ENCODE data around the gene TERT. TPM values are rescaled to one million over a fixed set of nuclear protein-coding genes. Genes with fewer than 3 reads are reported as not detected.

TERT gene
- total and polyA plus RNA-seq, 2 experiments from 2014 or later: not detected

DNA sequence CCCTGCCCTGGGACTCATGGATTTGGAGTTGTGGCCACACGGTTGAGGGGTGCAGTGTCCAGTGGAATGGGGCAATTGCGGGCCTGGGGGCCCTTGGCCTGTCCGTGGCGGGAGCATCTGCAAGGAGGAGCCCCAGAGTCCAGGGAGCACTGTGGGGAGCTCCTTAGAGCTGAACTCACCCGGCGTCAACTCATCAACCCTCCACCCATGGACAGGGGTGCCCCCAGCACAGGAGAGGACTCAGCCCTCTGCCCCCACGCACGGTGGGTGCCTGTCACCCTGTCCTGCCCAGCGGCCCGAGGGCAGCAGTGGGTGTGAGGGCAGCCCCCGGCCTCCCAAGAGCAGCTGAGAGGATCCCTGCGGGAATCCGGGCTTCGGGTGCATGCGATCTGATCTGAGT lies 70.2 kb downstream of the TERT start:
- 42 to 56% methylated on average over 13 to 15 of the region's 15 CpGs for WGBS, 2 experiments (ENCODE audit: low coverage in 1 of 2, low lambda C conversion rate in 2 of 2, missing lambda C conversion rate in 2 of 2)
- Histone ChIP-seq H3K9ac (no peak overlapping the region), H3K4me2 (ENCODE audit: unreplicated experiment) (no peak overlapping the region), H3K27ac (no peak overlapping the region), H3K9me3 (ENCODE audit: low read depth) (no peaks in the 10 kb centered on the region), H2AFZ (no peak overlapping the region), H3K79me2 (ENCODE audit: insufficient read depth) (no peaks in the 10 kb centered on the region), H3K9me2 (ENCODE audit: insufficient read depth) (no peaks in the 10 kb centered on the region), H3K4me3 (no peak overlapping the region), H3K4me1 (ENCODE audit: insufficient read depth) (no peaks in the 10 kb centered on the region), H3K27me3 (replicated peaks; ENCODE audit: insufficient read depth) (peaks cover 15% of the 10 kb centered on the region; the same call in 1 of the 2 replicates), H4K20me1 (ENCODE audit: insufficient read depth) (no peaks in the 10 kb centered on the region), H3K36me3 (ENCODE audit: low read depth) (no peaks in the 10 kb centered on the region), H3F3A (ENCODE audit: insufficient read depth) (no peaks in the 10 kb centered on the region)
- TF ChIP-seq EZH2 (IDR thresholded peaks at IDR 0.05; ENCODE audit: insufficient read depth, poor library complexity, severe bottlenecking) (no peak), EZH2phosphoT487 (IDR thresholded peaks at IDR 0.05; ENCODE audit: insufficient read depth, low read depth) (no peak)
- in situ Hi-C loops (cut with MboI): no loop called here
- DNase-seq: no peak

DNA sequence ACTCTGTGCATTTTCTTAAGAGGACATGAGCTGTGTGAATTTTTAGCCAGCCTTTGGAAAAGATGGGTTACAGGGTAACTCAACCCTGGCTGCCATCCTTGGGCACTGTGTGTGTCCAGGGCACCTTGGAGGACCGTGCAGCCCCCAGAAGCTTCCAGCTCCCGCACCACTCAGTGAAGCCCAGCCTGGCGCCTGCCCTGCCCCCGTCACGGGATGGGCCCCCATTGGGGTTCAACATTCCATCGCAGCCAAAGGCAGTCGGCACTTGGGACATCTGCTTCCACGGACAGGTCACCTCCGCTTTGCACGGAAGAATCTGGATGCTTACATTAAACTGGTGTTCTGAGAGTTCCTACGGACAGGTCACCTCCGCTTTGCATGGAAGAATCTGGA lies 71.6 kb downstream of the TERT start:
- H3K4me3 ChIP-seq: no peak overlapping the region
- H3K4me2 ChIP-seq (ENCODE audit: unreplicated experiment): no peak overlapping the region
- no peaks in the 10 kb centered on the region for H3K9me2 ChIP-seq (ENCODE audit: insufficient read depth)
- no peaks in the 10 kb centered on the region for H4K20me1 ChIP-seq (ENCODE audit: insufficient read depth)
- no peak overlapping the region for H2AFZ ChIP-seq
- no peak for DNase-seq
- H3K36me3 ChIP-seq (ENCODE audit: low read depth): no peaks in the 10 kb centered on the region
- no peak for TF ChIP-seq EZH2 (IDR thresholded peaks at IDR 0.05; ENCODE audit: insufficient read depth, poor library complexity, severe bottlenecking)
- TF ChIP-seq EZH2phosphoT487 (IDR thresholded peaks at IDR 0.05; ENCODE audit: insufficient read depth, low read depth): no peak
- no peaks in the 10 kb centered on the region for H3K9me3 ChIP-seq (ENCODE audit: low read depth)
- H3K79me2 ChIP-seq (ENCODE audit: insufficient read depth): no peaks in the 10 kb centered on the region
- no peak overlapping the region for H3K27ac ChIP-seq
- H3F3A ChIP-seq (ENCODE audit: insufficient read depth): no peaks in the 10 kb centered on the region
- no peak overlapping the region for H3K9ac ChIP-seq
- in situ Hi-C loops (cut with MboI): no loop called here
- H3K4me1 ChIP-seq (ENCODE audit: insufficient read depth): no peaks in the 10 kb centered on the region
- WGBS, 2 experiments (ENCODE audit: low coverage in 1 of 2, low lambda C conversion rate in 2 of 2, missing lambda C conversion rate in 2 of 2): 64% methylated on average over 12 of the region's 12 CpGs
- H3K27me3 ChIP-seq (replicated peaks; ENCODE audit: insufficient read depth): 0 out of 2 replicates have a peak, but pooled peaks cover 4% of the 10 kb centered on the region

- H3K27ac ChIP-seq: no peak overlapping the region
- no peaks in the 10 kb centered on the region for H3K36me3 ChIP-seq (ENCODE audit: low read depth)
- H2AFZ ChIP-seq: no peak overlapping the region
- H3K9me2 ChIP-seq (ENCODE audit: insufficient read depth): no peaks in the 10 kb centered on the region
- no peak overlapping the region for H3K4me3 ChIP-seq
- no peak overlapping the region for H3K9ac ChIP-seq
- no peaks in the 10 kb centered on the region for H3K27me3 ChIP-seq (replicated peaks; ENCODE audit: insufficient read depth)
- no peaks in the 10 kb centered on the region for H3K4me1 ChIP-seq (ENCODE audit: insufficient read depth)
- 80 to 81% methylated on average over 26 to 27 of the region's 27 CpGs for WGBS, 2 experiments (ENCODE audit: low coverage in 1 of 2, low lambda C conversion rate in 2 of 2, missing lambda C conversion rate in 2 of 2)
- no peaks in the 10 kb centered on the region for H4K20me1 ChIP-seq (ENCODE audit: insufficient read depth)
- in situ Hi-C loops (cut with MboI): no loop called here
- H3F3A ChIP-seq (ENCODE audit: insufficient read depth): no peaks in the 10 kb centered on the region
- H3K79me2 ChIP-seq (ENCODE audit: insufficient read depth): no peaks in the 10 kb centered on the region
- no peaks in the 10 kb centered on the region for H3K9me3 ChIP-seq (ENCODE audit: low read depth)
- TF ChIP-seq EZH2phosphoT487 (IDR thresholded peaks at IDR 0.05; ENCODE audit: insufficient read depth, low read depth): no peak
- no peak for TF ChIP-seq EZH2 (IDR thresholded peaks at IDR 0.05; ENCODE audit: insufficient read depth, poor library complexity, severe bottlenecking)
- H3K4me2 ChIP-seq (ENCODE audit: unreplicated experiment): no peak overlapping the region
- no peak for DNase-seq
These were observed 72.1 kb downstream of the TERT start for GRCh38 chr5:1222621-1223277.

GRCh38 chr5:1222147-1222546 lies 72.7 kb downstream of the TERT start:
- no peaks in the 10 kb centered on the region for H3K9me3 ChIP-seq (ENCODE audit: low read depth)
- H4K20me1 ChIP-seq (ENCODE audit: insufficient read depth): no peaks in the 10 kb centered on the region
- in situ Hi-C loops (cut with MboI): no loop called here
- H3K27ac ChIP-seq: no peak overlapping the region
- H3K79me2 ChIP-seq (ENCODE audit: insufficient read depth): no peaks in the 10 kb centered on the region
- no peak overlapping the region for H2AFZ ChIP-seq
- H3K36me3 ChIP-seq (ENCODE audit: low read depth): no peaks in the 10 kb centered on the region
- no peaks in the 10 kb centered on the region for H3K27me3 ChIP-seq (replicated peaks; ENCODE audit: insufficient read depth)
- H3K9ac ChIP-seq: no peak overlapping the region
- WGBS, 2 experiments (ENCODE audit: low coverage in 1 of 2, low lambda C conversion rate in 2 of 2, missing lambda C conversion rate in 2 of 2): 70 to 72% methylated on average over 9 of the region's 9 CpGs
- no peaks in the 10 kb centered on the region for H3F3A ChIP-seq (ENCODE audit: insufficient read depth)
- no peak for DNase-seq
- no peaks in the 10 kb centered on the region for H3K9me2 ChIP-seq (ENCODE audit: insufficient read depth)
- no peaks in the 10 kb centered on the region for H3K4me1 ChIP-seq (ENCODE audit: insufficient read depth)
- TF ChIP-seq EZH2 (IDR thresholded peaks at IDR 0.05; ENCODE audit: insufficient read depth, poor library complexity, severe bottlenecking) (no peak), EZH2phosphoT487 (IDR thresholded peaks at IDR 0.05; ENCODE audit: insufficient read depth, low read depth) (no peak)
- no peak overlapping the region for H3K4me3 ChIP-seq
- no peak overlapping the region for H3K4me2 ChIP-seq (ENCODE audit: unreplicated experiment)
